A549 (cell line): ENCODE measurements around the gene GFY.

Experiments used
- BCL3 ChIP-seq: fragments of >200 bp; sonication (Bioruptor Twin); formaldehyde crosslinking; IDR thresholded peaks from 3 replicates; pipeline ENCODE4 v1.6.1; 2016
- CHD2 ChIP-seq: fragments of 150-350 bp; IDR thresholded peaks from 2 replicates; pipeline ENCODE4 v1.6.1; 2014; ENCODE audit warnings: low read length; ENCODE audit not compliant: partially characterized antibody
- CTCF ChIP-seq: fragments of >200 bp; sonication (Bioruptor Twin); formaldehyde crosslinking; IDR thresholded peaks from 3 replicates; pipeline ENCODE4 v1.5.1; 2016
- ELK1 ChIP-seq: fragments of 150-350 bp; IDR thresholded peaks from 2 replicates; pipeline ENCODE4 v1.6.1; 2014; ENCODE audit warnings: low read depth, mild to moderate bottlenecking, low read length
- KDM1A ChIP-seq: fragments of 200-600 bp; sonication (generic); IDR thresholded peaks from 2 replicates; pipeline ENCODE4 v1.6.1; 2016; ENCODE audit warnings: low read depth, mild to moderate bottlenecking
- MAFK ChIP-seq: fragments of 450-650 bp; IDR thresholded peaks from 2 replicates; pipeline ENCODE4 v1.6.1; 2014; ENCODE audit not compliant: partially characterized antibody
- MAX ChIP-seq: IDR thresholded peaks from 2 replicates; pipeline ENCODE4 v1.6.1; 2012
- MAZ ChIP-seq: fragments of 150-350 bp; IDR thresholded peaks from 2 replicates; pipeline ENCODE4 v1.6.1; 2014; ENCODE audit warnings: antibody characterized with exemption, low read depth, low read length, borderline replicate concordance
- POLR2A ChIP-seq: IDR thresholded peaks from 2 replicates; pipeline ENCODE4 v1.6.1; 2012; ENCODE audit warnings: mild to moderate bottlenecking, low read length
- TF ChIP-seq, protein P1 (sequence below): fragments of 250-450 bp; sonication (Bioruptor Pico); IDR thresholded peaks from 2 replicates; pipeline ENCODE4 v1.5.0; 2021; ENCODE audit warnings: mild to moderate bottlenecking, moderate library complexity, borderline replicate concordance

GRCh38 chr19:49415102-49415809, 9.9 kb upstream of the GFY start:
- TF ChIP-seq ELK1 (no peak), MAX (no peak), POLR2A (no peak), BCL3 (no peak), MAFK (no peak), MAZ (no peak), CTCF (no peak), CHD2 (no peak), KDM1A (no peak)
- TF ChIP-seq, protein P1, sequence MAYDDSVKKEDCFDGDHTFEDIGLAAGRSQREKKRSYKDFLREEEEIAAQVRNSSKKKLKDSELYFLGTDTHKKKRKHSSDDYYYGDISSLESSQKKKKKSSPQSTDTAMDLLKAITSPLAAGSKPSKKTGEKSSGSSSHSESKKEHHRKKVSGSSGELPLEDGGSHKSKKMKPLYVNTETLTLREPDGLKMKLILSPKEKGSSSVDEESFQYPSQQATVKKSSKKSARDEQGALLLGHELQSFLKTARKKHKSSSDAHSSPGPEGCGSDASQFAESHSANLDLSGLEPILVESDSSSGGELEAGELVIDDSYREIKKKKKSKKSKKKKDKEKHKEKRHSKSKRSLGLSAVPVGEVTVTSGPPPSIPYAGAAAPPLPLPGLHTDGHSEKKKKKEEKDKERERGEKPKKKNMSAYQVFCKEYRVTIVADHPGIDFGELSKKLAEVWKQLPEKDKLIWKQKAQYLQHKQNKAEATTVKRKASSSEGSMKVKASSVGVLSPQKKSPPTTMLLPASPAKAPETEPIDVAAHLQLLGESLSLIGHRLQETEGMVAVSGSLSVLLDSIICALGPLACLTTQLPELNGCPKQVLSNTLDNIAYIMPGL = no peak
